GM13976 (cell line): ENCODE results near the gene STMN1.

Source experiments
- DNase-seq: peaks from one replicate; pipeline ENCODE4 v3.0.0; 2012; ENCODE audit warnings: low spot score
- in situ Hi-C: fragments of 300-500 bp; cut with MboI; formaldehyde crosslinking; loops from one replicate; pipeline ENCODE4 v1.12.0; 2022; ENCODE audit warnings: low sequenced_read_pairs, mixed read lengths, inconsistent platforms; ENCODE audit not compliant: unreplicated experiment
- TF ChIP-seq, protein P1 (sequence below): IDR thresholded peaks from 2 replicates; pipeline ENCODE4 v1.5.1; 2012; ENCODE audit warnings: borderline replicate concordance, mild to moderate bottlenecking; ENCODE audit not compliant: insufficient read depth; ENCODE audit errors: extremely low read depth, missing control alignments, control extremely low read depth

The STMN1 gene

DNA sequence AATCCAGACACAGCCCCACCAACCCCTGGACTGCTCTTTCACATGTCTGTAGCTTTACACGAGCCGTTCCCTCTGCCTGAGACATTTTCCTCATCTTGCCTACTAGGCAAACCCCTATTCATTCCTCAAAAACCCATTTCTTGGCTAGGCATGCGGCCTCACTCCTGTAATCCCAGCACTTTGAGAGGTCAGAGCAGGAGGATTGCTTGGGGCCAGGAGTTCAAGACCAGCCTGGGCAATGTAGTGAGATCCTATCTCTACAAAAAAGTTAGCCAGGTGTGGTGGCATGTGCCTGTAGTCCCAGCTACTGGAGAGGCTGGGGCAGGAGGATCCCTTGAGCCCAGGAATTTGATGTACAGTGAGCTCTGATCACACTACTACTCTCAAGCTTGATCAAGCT is 41.8 kb downstream of the STMN1 start:
- no peak for DNase-seq
- in situ Hi-C loops, result no loop called here
- TF ChIP-seq, protein P1, sequence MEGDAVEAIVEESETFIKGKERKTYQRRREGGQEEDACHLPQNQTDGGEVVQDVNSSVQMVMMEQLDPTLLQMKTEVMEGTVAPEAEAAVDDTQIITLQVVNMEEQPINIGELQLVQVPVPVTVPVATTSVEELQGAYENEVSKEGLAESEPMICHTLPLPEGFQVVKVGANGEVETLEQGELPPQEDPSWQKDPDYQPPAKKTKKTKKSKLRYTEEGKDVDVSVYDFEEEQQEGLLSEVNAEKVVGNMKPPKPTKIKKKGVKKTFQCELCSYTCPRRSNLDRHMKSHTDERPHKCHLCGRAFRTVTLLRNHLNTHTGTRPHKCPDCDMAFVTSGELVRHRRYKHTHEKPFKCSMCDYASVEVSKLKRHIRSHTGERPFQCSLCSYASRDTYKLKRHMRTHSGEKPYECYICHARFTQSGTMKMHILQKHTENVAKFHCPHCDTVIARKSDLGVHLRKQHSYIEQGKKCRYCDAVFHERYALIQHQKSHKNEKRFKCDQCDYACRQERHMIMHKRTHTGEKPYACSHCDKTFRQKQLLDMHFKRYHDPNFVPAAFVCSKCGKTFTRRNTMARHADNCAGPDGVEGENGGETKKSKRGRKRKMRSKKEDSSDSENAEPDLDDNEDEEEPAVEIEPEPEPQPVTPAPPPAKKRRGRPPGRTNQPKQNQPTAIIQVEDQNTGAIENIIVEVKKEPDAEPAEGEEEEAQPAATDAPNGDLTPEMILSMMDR, result no peak

DNA sequence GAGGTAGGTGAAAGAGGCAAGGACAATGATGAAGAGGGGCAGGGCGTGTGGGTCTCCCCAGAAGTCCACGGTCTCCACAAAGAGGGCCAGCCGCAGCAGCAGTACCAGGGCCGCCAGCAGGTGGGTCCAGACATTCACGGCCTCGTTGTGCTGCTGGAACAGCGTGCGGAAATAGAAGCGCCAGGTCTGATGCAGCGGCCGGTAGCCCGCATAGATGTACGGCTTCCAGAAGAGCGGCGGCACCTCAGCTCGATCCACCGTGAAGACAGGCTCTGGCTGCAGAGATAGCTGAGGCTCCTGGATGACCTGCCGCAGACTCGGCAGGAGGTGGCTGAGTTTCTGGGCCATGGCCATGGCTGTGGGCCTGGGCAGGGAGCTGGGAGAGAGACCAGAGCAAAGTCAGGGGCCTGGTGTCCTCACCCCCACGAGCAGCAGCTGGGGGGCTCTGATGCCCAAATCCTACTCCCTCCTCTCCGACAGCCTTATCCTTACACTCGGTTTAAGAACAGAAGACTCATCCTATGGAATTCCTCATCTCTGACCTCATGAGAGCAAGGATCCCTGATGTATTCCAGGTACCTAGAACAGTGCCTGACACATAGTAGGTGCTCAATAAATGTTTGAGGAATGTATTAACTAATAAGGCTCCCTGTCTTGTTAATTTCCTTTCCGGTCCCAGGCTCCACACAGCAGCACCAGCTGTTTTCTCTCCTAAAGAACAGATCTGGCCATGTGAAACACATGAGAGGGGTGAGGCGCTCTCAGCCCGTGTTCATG is 42.5 kb downstream of the STMN1 start:
- no peak for DNase-seq
- TF ChIP-seq, protein P1, result no peak
- in situ Hi-C loops, result no loop called here

DNA sequence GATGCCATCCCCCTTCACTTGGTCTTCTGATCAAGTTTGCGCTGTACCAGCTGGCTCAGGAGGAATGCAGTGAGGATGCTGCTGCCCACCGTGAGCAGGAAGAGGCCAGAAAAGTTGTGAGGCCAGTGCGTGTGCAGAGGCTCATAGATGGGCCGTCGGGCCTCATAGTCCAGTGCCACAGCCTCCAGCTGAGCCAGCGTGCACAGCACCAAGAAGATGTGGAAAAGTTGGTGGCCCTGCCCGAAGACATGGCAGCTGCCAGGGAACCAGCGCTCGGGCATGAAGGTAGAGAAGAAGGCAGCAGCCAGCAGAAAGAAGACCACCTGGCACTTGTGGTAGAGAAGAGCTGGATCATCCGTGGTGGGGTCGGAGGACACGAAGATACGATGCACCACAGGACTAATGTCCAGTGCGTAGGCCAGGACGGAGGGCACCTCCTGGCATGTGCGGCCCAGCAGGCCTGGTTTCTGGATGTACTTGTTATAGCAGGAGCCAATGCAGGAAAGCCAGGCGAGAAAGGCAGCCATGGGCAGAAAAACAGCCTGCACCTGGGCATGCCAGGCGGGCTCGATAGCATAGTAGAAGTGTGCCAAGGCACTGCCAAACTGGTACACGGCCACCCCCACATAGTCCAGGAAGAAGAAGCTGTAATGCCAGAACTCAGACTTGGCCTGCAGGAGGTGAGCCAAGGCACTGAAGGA is 43.3 kb downstream of the STMN1 start:
- in situ Hi-C loops, result no loop called here
- no peak for DNase-seq
- TF ChIP-seq, protein P1, result no peak

DNA sequence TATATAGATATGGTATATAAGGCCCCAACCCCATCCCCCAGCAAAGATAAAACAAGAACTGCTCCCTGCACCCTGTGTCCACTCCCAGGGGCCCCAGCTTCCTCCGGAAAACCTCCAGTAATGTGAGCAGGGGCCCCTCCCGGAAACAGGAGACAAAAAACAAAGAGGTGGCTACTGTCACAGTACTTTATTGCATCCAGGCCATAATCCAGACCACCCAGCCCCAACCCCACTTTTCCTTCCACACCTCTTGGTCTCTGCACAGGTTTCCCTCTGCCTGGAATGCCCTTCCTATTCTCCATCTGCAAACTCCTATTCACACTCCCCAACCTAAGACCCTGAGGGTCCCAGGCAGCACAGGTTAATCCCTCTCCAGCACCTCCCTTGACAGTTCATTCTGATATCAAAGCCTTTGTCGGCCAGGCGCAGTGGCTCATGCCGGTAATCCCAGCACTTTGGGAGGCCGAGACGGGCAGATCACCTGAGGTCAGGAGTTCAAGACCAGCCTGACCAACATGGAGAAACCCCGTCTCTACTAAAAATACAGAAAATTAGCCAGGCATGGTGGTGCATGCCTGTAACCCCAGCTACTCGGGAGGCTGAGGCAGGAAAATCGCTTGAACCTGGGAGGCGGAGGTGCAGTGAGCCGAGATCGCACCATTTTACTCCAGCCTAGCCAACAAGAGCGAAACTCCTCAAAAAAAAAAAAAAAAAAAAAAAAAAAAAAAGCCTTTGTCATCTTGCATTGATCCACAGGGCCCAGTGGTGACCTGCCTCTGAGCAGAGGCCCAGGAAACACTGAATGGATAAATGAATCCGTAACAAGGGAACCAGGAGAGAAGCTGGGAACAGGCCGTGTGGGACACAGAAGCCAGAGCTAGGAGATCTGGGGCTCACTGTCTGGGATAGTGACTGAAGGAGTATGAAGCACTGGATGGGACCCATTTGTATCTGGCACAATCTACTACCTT is 44.6 kb downstream of the STMN1 start:
- DNase-seq, result no peak
- in situ Hi-C loops, result no loop called here

DNA sequence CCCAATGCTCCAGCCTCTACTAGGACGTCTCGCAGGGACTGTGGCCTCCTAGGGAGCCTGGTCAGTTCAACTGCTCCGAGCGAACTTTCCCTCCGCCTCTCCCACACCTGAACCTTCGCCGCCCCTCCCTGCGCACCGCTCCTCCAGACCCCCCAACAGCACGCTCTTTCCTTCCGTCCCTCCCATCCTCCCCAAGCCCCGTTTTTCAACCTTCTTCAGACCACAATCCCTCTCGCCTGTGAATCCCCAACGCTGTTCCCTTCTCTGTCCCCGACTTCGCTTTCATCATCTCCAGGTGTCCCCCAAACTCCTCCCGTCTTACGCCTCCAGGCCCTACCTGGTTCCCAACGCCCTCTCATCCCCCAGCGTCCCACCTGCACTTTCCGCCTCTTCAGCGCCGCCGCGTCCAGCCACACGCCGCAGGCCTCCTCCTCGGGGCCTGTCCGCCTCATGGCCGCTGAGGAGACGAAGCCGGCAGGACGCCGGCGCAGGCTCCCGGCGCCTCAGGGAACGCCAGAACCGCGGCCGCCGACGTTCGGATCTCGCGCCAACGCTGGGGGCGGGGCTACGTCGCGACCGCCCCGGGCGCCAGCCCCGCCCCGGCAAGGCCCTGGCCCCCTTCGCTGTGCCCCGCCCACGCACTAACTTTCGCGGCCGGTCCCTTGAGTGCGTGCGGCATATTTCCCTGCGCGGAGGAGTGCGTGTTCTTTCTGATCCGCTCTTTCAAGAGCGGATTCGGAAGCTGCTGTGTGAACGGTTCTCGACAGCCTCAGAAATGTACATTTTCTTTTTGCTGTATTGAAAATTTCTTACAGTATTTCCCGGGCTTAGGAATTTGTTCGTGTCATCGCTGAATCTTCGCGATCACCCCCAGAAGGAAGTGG is 47.1 kb downstream of the STMN1 start, which contains the start of gene AUNIP:
Gene AUNIP, minus strand, starts transcription at position 552 of the 884 bp plus-strand sequence. Its CDS starts 100 bp downstream, at position 452.
- in situ Hi-C loops, result no loop called here
- TF ChIP-seq, protein P1, result no peak
- DNase-seq, result peak; percentile 99

More for the DNA sequence above, 44.6 kb downstream of the STMN1 start:
- TF ChIP-seq, protein P1, result no peak

DNA sequence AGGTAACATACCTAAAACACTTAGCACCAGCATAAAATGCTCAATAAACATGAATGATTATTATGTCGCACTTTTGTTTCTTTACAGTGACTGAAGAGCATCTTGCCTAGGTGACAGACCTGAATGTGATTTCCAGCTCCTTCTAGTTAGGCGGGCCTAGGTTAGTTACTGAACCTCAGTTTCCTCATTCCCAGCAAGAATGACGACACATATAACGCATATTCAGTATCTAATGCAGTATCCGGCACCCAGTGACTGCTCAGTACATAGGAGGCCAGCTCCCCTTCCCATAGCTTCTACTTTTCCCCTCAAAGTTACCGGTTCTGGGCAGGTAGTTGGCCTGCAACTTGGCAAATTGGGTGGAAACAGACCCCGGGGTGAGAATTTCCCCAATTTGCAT is 47.7 kb downstream of the STMN1 start:
- DNase-seq, result peak; percentile 24
- in situ Hi-C loops, result no loop called here
- TF ChIP-seq, protein P1, result no peak
